ENCODE measurements around the gene OR56A5.
A peak's percentile ranks its signal among the peaks of the same experiment; 100 is the strongest.

OR56A5 gene

GRCh38 chr11:5922749-5923426 is 45.4 kb downstream of the OR56A5 start:
- Histone ChIP-seq H3K9ac (ENCODE audit: low read length in 5 of 5) (no peak overlapping the region), H3K27ac (ENCODE audit: low read depth, low read length) (no peak overlapping the region), H3K4me1 (ENCODE audit: control insufficient read depth in 5 of 5, insufficient read depth in 5 of 5, low read length in 5 of 5) (no peaks in the 10 kb centered on the region), H3K36me3 (ENCODE audit: control insufficient read depth in 5 of 5, insufficient read depth in 5 of 5, low read length in 5 of 5) (no peaks in the 10 kb centered on the region), H3K27me3 (ENCODE audit: control insufficient read depth in 5 of 5, insufficient read depth in 4 of 5, low read length in 5 of 5) (no peaks in the 10 kb centered on the region), H3K9me3 (ENCODE audit: control insufficient read depth in 5 of 5, low read length in 5 of 5) (peaks cover 0 to 15% (median 10%) of the 10 kb centered on the region in 5 donors), H3K4me3 (ENCODE audit: low read depth in 1 of 5, low read length in 5 of 5) (peak overlapping the region in 1 of 5 donors; percentile 22)

Measured in subcutaneous abdominal adipose tissue (tissue), 5 donors.